ENCODE data around the gene EHD1.

EHD1 gene

GRCh38 chr11:64874308-64875240 lies 3.8 kb downstream of the EHD1 start:
- peak in 39 of 56 donors; percentile 21 to 81 (median 53) for DNase-seq

GRCh38 chr11:64872790-64873488 lies 5.5 kb downstream of the EHD1 start:
- no peak for DNase-seq

GRCh38 chr11:64871492-64871891 lies 6.9 kb downstream of the EHD1 start:
- DNase-seq = no peak

- DNase-seq = no peak
Observed at GRCh38 chr11:64870893-64871466, 7.4 kb downstream of the EHD1 start.

- no peak for DNase-seq
Observed at GRCh38 chr11:64870176-64870892, 8.1 kb downstream of the EHD1 start.

- no peak for DNase-seq
Observed at GRCh38 chr11:64869571-64870175, 8.7 kb downstream of the EHD1 start.

- DNase-seq = peak in 14 of 56 donors; percentile 12 to 56 (median 30)
Observed at GRCh38 chr11:64868904-64869570, 9.4 kb downstream of the EHD1 start.

GRCh38 chr11:64867748-64868462 lies 10.5 kb downstream of the EHD1 start:
- DNase-seq = no peak

GRCh38 chr11:64866173-64866491 lies 12.3 kb downstream of the EHD1 start:
- no peak for DNase-seq

GRCh38 chr11:64865286-64866172 lies 12.9 kb downstream of the EHD1 start:
- DNase-seq = no peak

- DNase-seq = peak in 8 of 56 donors; percentile 21 to 60 (median 36)
Observed at GRCh38 chr11:64864473-64865285, 13.7 kb downstream of the EHD1 start.

- DNase-seq = peak in 4 of 56 donors; percentile 17 to 60 (median 31)
Observed at GRCh38 chr11:64864135-64864472, 14.3 kb downstream of the EHD1 start.

- DNase-seq = peak in 12 of 56 donors; percentile 21 to 66 (median 36)
Observed at GRCh38 chr11:64863391-64864060, 14.9 kb downstream of the EHD1 start.

- no peak for DNase-seq
Observed at GRCh38 chr11:64862987-64863390, 15.4 kb downstream of the EHD1 start.

GRCh38 chr11:64861227-64861975 lies 17.0 kb downstream of the EHD1 start:
- peak in 1 of 56 donors; percentile 37 for DNase-seq

Measured in amygdala (tissue), 56 donors.